ENCODE measurements around the gene VCAM1. TPM values are rescaled to one million over a fixed set of nuclear protein-coding genes. Genes with fewer than 3 reads are reported as not detected.
A peak's percentile ranks its signal among the peaks of the same experiment; 100 is the strongest.

Gene VCAM1
- total RNA-seq, 4 donors from 2014 or later, result 28.6 to 68.9 (median 58.1) TPM

DNA sequence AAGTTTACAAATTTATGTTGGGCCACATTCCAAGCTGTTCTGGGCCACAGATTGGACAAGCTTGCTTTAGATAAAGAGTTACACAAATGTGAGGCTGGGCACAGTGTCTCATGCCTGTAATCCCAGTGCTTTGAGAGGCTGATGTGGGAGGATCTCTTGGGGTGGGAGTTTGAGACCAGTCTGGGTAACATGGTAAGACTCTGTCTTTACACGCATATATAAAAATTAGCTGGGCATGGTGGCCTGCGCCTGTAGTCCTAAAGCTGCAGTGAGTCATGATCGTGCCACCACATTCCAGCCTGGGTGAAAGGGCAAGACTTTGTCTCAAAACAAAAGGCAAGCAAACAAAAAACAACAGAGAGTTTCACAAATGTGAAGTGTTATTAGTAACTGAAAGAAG lies 5.9 kb upstream of the VCAM1 start:
- DNase-seq (ENCODE audit: low spot score) (no peak), ATAC-seq (ENCODE audit: low FRiP score) (no peak)
- TF ChIP-seq, protein P1, sequence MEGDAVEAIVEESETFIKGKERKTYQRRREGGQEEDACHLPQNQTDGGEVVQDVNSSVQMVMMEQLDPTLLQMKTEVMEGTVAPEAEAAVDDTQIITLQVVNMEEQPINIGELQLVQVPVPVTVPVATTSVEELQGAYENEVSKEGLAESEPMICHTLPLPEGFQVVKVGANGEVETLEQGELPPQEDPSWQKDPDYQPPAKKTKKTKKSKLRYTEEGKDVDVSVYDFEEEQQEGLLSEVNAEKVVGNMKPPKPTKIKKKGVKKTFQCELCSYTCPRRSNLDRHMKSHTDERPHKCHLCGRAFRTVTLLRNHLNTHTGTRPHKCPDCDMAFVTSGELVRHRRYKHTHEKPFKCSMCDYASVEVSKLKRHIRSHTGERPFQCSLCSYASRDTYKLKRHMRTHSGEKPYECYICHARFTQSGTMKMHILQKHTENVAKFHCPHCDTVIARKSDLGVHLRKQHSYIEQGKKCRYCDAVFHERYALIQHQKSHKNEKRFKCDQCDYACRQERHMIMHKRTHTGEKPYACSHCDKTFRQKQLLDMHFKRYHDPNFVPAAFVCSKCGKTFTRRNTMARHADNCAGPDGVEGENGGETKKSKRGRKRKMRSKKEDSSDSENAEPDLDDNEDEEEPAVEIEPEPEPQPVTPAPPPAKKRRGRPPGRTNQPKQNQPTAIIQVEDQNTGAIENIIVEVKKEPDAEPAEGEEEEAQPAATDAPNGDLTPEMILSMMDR (IDR thresholded peaks at IDR 0.05), result no peak

- TF ChIP-seq, protein P1 (IDR thresholded peaks at IDR 0.05), result no peak
- no peak for DNase-seq (ENCODE audit: low spot score)
- no peak for ATAC-seq (ENCODE audit: low FRiP score)
Measured at GRCh38 chr1:100714599-100714998, 4.9 kb upstream of the VCAM1 start.

DNA sequence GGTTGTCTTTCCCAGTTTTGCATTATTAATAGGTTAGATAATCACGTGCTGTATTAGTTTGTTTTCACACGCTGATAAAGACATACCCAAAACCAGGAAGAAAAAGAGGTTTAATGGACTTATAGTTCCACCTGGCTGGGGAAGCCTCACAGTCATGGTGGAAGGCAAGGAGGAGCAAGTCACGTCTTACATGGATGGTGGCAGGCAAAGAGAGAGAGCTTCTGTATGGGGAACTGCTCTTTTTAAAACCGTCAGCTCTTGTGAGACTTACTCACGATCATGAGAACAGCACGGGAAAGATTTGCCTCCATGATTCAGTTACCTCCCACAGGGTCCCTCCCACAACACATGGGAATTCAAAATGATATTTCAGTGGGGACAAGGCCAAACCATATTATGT lies 2.3 kb upstream of the VCAM1 start:
- no peak for DNase-seq (ENCODE audit: low spot score)
- no peak for ATAC-seq (ENCODE audit: low FRiP score)
- TF ChIP-seq, protein P1 (IDR thresholded peaks at IDR 0.05), result no peak

DNA sequence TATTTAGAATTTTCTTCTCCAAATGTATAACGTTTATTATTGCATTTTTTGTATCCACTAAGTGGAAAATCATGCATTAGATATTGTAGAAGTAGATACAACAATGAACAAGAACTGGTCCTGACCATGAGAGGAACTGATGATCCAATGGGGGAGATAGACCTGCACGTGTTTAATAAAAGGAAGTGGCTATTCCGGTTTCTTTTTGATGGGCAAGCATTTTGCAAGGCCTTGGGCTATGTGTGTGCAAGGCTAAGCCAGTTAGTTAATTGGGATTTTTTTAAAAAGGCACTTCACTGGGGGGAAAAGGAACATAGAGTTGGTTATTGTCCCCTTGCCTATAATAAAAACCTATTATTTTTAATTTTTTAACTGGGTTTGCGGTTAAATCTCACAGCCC lies 961 bp upstream of the VCAM1 start:
- DNase-seq (ENCODE audit: low spot score), result no peak
- TF ChIP-seq, protein P1 (IDR thresholded peaks at IDR 0.05), result no peak
- no peak for ATAC-seq (ENCODE audit: low FRiP score)

DNA sequence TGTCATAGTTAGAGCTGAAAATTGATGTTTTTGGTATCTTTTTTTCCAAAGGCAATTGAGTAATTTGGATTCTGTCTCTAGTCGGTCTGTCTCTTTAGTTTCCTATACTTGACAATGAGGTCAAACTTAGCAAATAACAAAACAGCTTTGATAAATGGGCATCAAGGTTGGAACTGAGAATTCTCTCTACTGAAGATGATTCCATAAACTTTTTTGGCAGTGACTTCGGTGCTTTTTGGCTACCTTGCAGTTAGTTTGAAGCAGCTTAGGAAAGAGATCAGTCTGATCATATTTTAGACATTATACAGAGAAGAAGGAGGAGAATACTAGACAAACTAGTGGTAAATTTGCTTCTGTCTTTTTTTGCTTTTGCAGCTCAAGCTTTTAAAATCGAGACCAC lies 559 bp downstream of the VCAM1 start:
- no peak for DNase-seq (ENCODE audit: low spot score)
- TF ChIP-seq, protein P1 (IDR thresholded peaks at IDR 0.05), result no peak
- ATAC-seq (ENCODE audit: low FRiP score), result peak; percentile 24

- no peak for ATAC-seq (ENCODE audit: low FRiP score)
Measured at GRCh38 chr1:100720751-100721150, 1.2 kb downstream of the VCAM1 start.

GRCh38 chr1:100721526-100722207 lies 2.1 kb downstream of the VCAM1 start:
- no peak for DNase-seq (ENCODE audit: low spot score)
- TF ChIP-seq, protein P1 (IDR thresholded peaks at IDR 0.05), result no peak
- no peak for ATAC-seq (ENCODE audit: low FRiP score)

More at GRCh38 chr1:100720751-100721150, 1.2 kb downstream of the VCAM1 start:
- TF ChIP-seq, protein P1 (IDR thresholded peaks at IDR 0.05), result no peak
- no peak for DNase-seq (ENCODE audit: low spot score)
